Body of pancreas (tissue), 4 donors: ENCODE measurements around the gene CCL7.

Experiments used
- POLR2A ChIP-seq, 3 donors: fragments of 450-650 bp; IDR thresholded peaks; one replicate each; pipeline ENCODE4 v1.6.1; 2016; ENCODE audit warnings: antibody characterized with exemption in 3 of 3, mild to moderate bottlenecking in 2 of 3
- TF ChIP-seq, protein P1 (sequence below), 7 experiments: fragments of 450-650 bp in 4 of 7; fragments of 200-600 bp in 3 of 7; sonication (generic) in 3 of 7; IDR thresholded peaks; one replicate each; pipeline ENCODE4 v1.5.1; 2016 to 2019; ENCODE audit warnings: antibody characterized with exemption in 7 of 7

- peak in 2 of 3 donors; percentile 48 to 49 for TF ChIP-seq POLR2A (IDR thresholded peaks at IDR 0.05)
- TF ChIP-seq, protein P1, sequence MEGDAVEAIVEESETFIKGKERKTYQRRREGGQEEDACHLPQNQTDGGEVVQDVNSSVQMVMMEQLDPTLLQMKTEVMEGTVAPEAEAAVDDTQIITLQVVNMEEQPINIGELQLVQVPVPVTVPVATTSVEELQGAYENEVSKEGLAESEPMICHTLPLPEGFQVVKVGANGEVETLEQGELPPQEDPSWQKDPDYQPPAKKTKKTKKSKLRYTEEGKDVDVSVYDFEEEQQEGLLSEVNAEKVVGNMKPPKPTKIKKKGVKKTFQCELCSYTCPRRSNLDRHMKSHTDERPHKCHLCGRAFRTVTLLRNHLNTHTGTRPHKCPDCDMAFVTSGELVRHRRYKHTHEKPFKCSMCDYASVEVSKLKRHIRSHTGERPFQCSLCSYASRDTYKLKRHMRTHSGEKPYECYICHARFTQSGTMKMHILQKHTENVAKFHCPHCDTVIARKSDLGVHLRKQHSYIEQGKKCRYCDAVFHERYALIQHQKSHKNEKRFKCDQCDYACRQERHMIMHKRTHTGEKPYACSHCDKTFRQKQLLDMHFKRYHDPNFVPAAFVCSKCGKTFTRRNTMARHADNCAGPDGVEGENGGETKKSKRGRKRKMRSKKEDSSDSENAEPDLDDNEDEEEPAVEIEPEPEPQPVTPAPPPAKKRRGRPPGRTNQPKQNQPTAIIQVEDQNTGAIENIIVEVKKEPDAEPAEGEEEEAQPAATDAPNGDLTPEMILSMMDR (IDR thresholded peaks at IDR 0.05), result no peak
Measured at GRCh38 chr17:34252444-34253138, 17.4 kb upstream of the CCL7 start.
